Calu3 (cell line): ENCODE results near the gene SDC3. TPM values are rescaled to one million over a fixed set of nuclear protein-coding genes. Genes with fewer than 3 reads are reported as not detected.

Experiments
- BruUV-seq: library from RNA; stranded (reverse); fragments of 400-500 nt; replicated peaks from 2 replicates; lab custom pipeline; 2021; lab: Mats Ljungman, UMichigan
- CTCF ChIA-PET: fragments of 300-600 bp; sonication (Branson Sonifier 250); formaldehyde crosslinking; loops from one replicate; lab custom pipeline; 2022; ENCODE audit warnings: antibody characterized with exemption; lab: Charles Lee
- DNase-seq: peaks from one replicate; pipeline ENCODE4 v3.0.0; 2022
- H3K27ac Mint-ChIP-seq: one replicate; pipeline ENCODE4 v1.8.0; 2022; ENCODE audit warnings: mixed read lengths; ENCODE audit not compliant: unreplicated experiment
- H3K27me3 Mint-ChIP-seq: one replicate; pipeline ENCODE4 v1.8.0; 2022; ENCODE audit warnings: mixed read lengths; ENCODE audit not compliant: unreplicated experiment
- H3K36me3 Mint-ChIP-seq: one replicate; pipeline ENCODE4 v1.8.0; 2022; ENCODE audit warnings: mild to moderate bottlenecking, moderate library complexity, mixed read lengths; ENCODE audit not compliant: insufficient read depth, unreplicated experiment
- H3K4me1 Mint-ChIP-seq: one replicate; pipeline ENCODE4 v1.8.0; 2022; ENCODE audit warnings: mild to moderate bottlenecking, low read depth, mixed read lengths; ENCODE audit not compliant: unreplicated experiment
- H3K4me3 Mint-ChIP-seq: one replicate; pipeline ENCODE4 v1.8.0; 2022; ENCODE audit warnings: mild to moderate bottlenecking, low read depth, moderate library complexity, mixed read lengths; ENCODE audit not compliant: unreplicated experiment
- H3K9me3 Mint-ChIP-seq: one replicate; pipeline ENCODE4 v1.8.0; 2022; ENCODE audit warnings: low read depth, mixed read lengths; ENCODE audit not compliant: unreplicated experiment
- CTCF ChIP-seq: fragments of 200-600 bp; IDR thresholded peaks from one replicate; pipeline ENCODE4 v1.8.0; 2022; ENCODE audit warnings: antibody characterized with exemption; ENCODE audit not compliant: unreplicated experiment
- intact Hi-C: fragments of 100-400 bp; cut with micrococcal nuclease; formaldehyde crosslinking; loops from one replicate; pipeline ENCODE4 v1.10.0; 2022; ENCODE audit not compliant: unreplicated experiment
- total RNA-seq: library from RNA; stranded (reverse); gene quantifications from 2 replicates; pipeline ENCODE4 v1.2.3, GENCODE V29; 2022

SDC3 gene
- total RNA-seq, 1 experiment from 2014 or later, result 15.0 TPM

GRCh38 chr1:30894508-30894973 lies 14.0 kb downstream of the SDC3 start:
- intact Hi-C loops, result no loop called here

GRCh38 chr1:30893776-30894507 lies 14.6 kb downstream of the SDC3 start:
- BruUV-seq, result no TSS peak
- CTCF ChIA-PET, result no interaction called here
- H3K4me3 Mint-ChIP-seq, result no peak overlapping the region

More at GRCh38 chr1:30894508-30894973, 14.0 kb downstream of the SDC3 start:
- Mint-ChIP-seq H3K9me3 (no peaks in the 10 kb centered on the region), H3K4me1 (no peaks in the 10 kb centered on the region), H3K36me3 (no peaks in the 10 kb centered on the region), H3K27me3 (peaks cover 9% of the 10 kb centered on the region), H3K27ac (no peak overlapping the region), H3K4me3 (no peak overlapping the region)
- no peak for DNase-seq
- CTCF ChIA-PET, result no interaction called here
- no TSS peak for BruUV-seq
- TF ChIP-seq CTCF, result no peak

GRCh38 chr1:30892671-30893073 lies 15.9 kb downstream of the SDC3 start:
- CTCF ChIA-PET, result interaction anchor here (1.0 to 1.3 kb wide), 2 partner anchors 12 to 13 kb away, joined by 3 read pairs; no protein-coding TSS in a partner anchor
- intact Hi-C loops, result no loop called here
- Mint-ChIP-seq H3K4me1 (peaks cover 3% of the 10 kb centered on the region), H3K4me3 (no peak overlapping the region), H3K36me3 (no peaks in the 10 kb centered on the region), H3K27me3 (peaks cover 9% of the 10 kb centered on the region), H3K27ac (no peak overlapping the region), H3K9me3 (no peaks in the 10 kb centered on the region)
- BruUV-seq, result no TSS peak
- DNase-seq, result no peak
- TF ChIP-seq CTCF, result no peak

More at GRCh38 chr1:30893776-30894507, 14.6 kb downstream of the SDC3 start:
- no peak for TF ChIP-seq CTCF
- no peak for DNase-seq
- H3K27ac Mint-ChIP-seq, result no peak overlapping the region
- no peaks in the 10 kb centered on the region for H3K36me3 Mint-ChIP-seq
- no peaks in the 10 kb centered on the region for H3K4me1 Mint-ChIP-seq
- peaks cover 9% of the 10 kb centered on the region for H3K27me3 Mint-ChIP-seq
- H3K9me3 Mint-ChIP-seq, result no peaks in the 10 kb centered on the region
- intact Hi-C loops, result no loop called here

- Mint-ChIP-seq H3K27me3 (peaks cover under 1% of the 10 kb centered on the region), H3K36me3 (peaks cover 5% of the 10 kb centered on the region), H3K27ac (no peak overlapping the region), H3K9me3 (no peaks in the 10 kb centered on the region), H3K4me1 (peaks cover 11% of the 10 kb centered on the region), H3K4me3 (no peak overlapping the region)
- no peak for DNase-seq
- no TSS peak for BruUV-seq
- no peak for TF ChIP-seq CTCF
- intact Hi-C loops, result no loop called here
- CTCF ChIA-PET, result no interaction called here
These were observed 17.4 kb downstream of the SDC3 start for GRCh38 chr1:30891227-30891552.
